ENCODE results near the gene F8A3.
"Not testable (repeated sequence)": the region's sequence is repeated elsewhere in the genome, so short reads cannot be mapped to it uniquely, and the experiment has no call there.

F8A3 gene

GRCh38 chrX:155458471-155458870 lies at the start of gene F8A3:
Gene F8A3, minus strand, starts transcription at chrX:155458620. Its CDS starts 20 bp downstream, at chrX:155458600.
- DNase-seq, result not testable (repeated sequence)

DNA sequence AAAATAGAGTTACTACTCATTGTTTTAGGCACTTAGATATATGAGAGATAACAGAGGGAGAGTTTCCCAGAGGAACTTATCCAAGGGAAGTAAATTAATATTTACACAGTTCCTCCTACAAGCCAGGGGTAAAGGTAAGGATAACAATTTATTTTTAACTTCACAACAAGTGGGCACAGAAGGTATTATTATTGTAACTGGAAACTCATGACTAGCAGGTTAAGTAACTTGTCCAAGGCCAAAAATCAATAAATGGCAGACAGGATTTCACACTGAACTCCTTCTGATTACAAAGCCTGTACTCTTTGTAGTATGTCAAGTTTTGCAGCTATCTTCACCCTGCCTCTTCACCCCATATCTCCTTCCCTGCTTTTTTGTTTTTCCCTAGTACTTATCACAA lies 46.9 kb upstream of the F8A3 start:
- DNase-seq, result no peak

GRCh38 chrX:155495134-155495533 lies 36.7 kb upstream of the F8A3 start:
- DNase-seq, result not testable (repeated sequence)

DNA sequence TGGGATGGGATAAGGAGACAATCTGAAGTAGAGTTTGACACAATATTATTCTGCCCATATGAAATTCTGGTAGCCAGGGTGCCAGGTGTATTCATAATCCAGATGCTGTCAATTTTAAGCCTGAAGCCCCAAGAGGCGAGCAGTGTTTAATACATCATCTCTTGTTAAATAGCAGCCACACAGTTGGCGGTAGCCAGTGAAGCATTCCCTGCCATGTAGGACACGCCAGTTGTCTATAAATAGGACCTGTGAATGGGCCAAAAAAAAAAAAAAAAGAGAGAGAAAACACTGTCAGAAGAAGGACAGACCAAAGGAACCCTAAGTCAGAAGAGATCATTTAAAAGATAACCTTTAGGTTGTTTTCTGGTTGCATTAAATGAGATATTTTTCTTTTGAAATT lies 33.0 kb upstream of the F8A3 start:
- DNase-seq, result not testable (repeated sequence)

DNA sequence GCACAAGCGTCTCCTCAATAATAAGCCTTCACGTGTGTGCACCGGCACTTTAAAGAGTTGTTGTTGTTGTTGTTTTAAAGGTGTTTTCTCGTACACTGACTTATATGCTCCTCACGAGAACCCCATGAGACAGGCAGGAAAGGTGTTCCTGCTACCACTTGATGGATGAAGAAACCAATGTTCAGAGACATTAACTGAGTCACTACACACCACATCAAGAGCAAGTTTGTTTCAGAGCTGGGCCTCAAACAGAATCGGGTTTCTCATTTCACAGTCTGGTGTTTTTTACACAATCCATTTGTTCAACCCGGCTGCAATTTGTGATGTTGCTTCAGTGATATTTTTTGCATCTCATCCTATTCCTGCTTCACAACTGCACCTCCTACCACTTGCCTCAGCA lies 18.7 kb upstream of the F8A3 start:
- DNase-seq, result not testable (repeated sequence)

- DNase-seq, result not testable (repeated sequence)
These were observed 8.0 kb upstream of the F8A3 start for GRCh38 chrX:155466269-155466938.

DNA sequence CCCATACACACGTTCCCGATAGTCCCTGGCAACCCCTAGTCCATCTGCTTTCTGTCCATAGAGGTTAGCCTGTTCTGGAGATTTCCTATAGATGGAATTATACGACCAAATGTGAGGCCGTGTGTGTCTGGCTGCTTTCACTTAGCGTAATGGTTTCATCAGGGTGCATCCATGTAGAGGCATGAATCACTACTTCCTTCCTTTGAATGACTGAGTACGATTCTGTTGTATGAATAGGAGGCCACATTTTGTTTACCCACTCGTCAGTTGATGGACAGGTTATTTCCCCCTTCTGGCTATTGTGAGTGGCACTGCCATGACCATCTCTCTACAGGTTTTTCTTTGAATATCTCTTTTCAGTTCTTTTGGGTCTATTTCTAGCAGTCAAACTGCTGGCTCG lies 2.1 kb upstream of the F8A3 start:
- not testable (repeated sequence) for DNase-seq

GRCh38 chrX:155457761-155458447 lies 516 bp downstream of the F8A3 start:
- DNase-seq, result not testable (repeated sequence)

- DNase-seq, result no peak
These were observed 17.3 kb downstream of the F8A3 start for GRCh38 chrX:155441097-155441496.

DNA sequence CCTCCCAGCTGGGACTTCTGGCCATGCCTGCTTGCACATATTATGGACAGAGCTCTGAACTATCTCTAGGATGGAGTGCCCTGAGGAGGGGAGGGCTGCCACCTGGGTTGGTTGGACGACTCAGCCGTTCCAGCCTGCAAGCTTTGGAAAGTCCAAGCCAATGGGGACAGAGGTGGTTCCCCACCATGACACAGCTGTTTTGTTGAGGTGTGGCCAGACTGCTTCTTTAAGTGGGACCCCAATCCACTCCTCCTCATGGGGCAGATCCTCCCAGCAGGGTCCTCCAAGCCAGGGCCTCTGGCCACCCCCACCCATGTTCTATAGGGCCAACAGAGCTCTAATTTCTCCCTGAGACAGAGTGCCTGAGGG lies 22.7 kb downstream of the F8A3 start:
- DNase-seq, result no peak

DNA sequence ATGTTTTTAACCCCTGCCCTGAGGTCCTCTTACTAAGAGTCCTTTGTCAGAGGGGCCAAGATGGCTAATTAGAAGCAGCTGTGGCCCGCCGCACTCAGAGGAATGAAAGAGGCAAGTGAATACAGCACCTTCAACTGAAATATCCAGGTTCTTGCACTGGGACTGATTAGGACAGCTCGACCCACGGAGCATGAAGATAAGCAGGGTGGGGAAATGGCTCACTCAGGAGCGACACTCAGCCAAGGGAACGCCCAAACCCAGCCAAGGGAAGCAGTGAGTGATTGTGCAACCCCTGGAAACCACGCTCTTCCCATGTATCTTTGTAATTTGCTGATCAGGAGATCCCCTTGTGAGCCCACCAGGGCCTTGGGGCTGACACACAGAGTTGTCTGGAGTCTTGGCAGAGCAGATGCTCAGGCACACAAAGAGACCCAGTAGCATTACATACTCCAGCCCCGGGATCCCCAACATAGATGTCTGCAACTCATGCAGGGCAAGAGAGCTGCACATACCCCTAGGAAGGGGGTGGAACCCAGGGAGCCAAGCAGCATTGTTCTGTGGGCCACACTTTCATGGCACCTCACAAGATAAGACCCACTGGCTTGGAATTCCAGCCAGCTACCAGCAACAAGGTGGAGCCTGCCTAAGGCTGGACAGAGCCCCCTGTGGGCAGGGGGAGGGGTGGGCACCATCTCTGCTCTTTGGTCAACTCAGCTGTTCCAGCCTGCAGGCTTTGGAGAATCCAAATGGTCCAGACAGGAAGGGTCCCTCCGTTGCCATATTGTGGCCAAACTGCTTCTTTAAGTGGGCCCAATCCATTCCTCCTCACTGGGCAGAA lies 23.3 kb downstream of the F8A3 start:
- no peak for DNase-seq

DNA sequence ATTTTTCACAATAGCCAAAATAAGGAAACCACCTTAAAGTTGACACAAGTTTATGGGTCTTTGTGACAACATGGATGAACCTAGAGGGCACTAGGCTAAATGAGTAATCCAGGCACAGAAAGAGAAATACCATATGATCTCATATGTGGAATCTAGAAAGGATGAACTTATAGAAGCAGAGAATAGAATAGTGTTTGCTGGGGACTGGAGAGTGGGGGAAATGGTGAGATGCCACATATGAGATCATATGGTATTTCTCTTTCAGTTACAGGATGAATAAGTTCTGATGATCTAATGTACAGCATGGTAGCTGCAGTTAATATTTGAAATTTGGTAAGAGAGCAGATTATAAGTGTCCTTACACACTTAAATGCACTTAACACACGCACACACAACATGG lies 40.7 kb downstream of the F8A3 start:
- no peak for DNase-seq

Data from cerebellar nuclear complex (tissue), 1 donor.